GM12892 (cell line): ENCODE results near the gene KCTD17.

Experiments
- DNase-seq: peaks from one replicate; pipeline ENCODE4 v3.0.0; 2011; ENCODE audit not compliant: insufficient read length
- FAIRE-seq: peaks from 2 replicates; lab custom pipeline; 2011; peaks lifted over from hg19 to GRCh38; lab: Jason Lieb, UNC
- POLR2A ChIP-seq: IDR thresholded peaks from 2 replicates; pipeline ENCODE4 v1.6.1; 2011; ENCODE audit warnings: low read depth, low read length, control low read depth
- POLR2AphosphoS5 ChIP-seq: IDR thresholded peaks from 2 replicates; pipeline ENCODE4 v1.6.1; 2011; ENCODE audit warnings: low read depth, low read length, control low read depth
- TAF1 ChIP-seq: IDR thresholded peaks from 2 replicates; pipeline ENCODE4 v1.6.1; 2011; ENCODE audit warnings: low read depth, mild to moderate bottlenecking, control low read depth, low read length, borderline replicate concordance

The KCTD17 gene

GRCh38 chr22:37109242-37109917 lies 57.8 kb downstream of the KCTD17 start, which contains the start of gene TMPRSS6:
TSS of gene TMPRSS6 (minus strand) at chr22:37109713. CDS start at chr22:37103417, 6,296 bp downstream.
- FAIRE-seq, result no peak
- DNase-seq, result no peak
- TF ChIP-seq TAF1 (no peak), POLR2AphosphoS5 (no peak), POLR2A (no peak)

GRCh38 chr22:37111156-37111717 lies 59.7 kb downstream of the KCTD17 start:
- DNase-seq (no peak), FAIRE-seq (no peak)
- TF ChIP-seq POLR2AphosphoS5 (no peak), POLR2A (no peak), TAF1 (no peak)

DNA sequence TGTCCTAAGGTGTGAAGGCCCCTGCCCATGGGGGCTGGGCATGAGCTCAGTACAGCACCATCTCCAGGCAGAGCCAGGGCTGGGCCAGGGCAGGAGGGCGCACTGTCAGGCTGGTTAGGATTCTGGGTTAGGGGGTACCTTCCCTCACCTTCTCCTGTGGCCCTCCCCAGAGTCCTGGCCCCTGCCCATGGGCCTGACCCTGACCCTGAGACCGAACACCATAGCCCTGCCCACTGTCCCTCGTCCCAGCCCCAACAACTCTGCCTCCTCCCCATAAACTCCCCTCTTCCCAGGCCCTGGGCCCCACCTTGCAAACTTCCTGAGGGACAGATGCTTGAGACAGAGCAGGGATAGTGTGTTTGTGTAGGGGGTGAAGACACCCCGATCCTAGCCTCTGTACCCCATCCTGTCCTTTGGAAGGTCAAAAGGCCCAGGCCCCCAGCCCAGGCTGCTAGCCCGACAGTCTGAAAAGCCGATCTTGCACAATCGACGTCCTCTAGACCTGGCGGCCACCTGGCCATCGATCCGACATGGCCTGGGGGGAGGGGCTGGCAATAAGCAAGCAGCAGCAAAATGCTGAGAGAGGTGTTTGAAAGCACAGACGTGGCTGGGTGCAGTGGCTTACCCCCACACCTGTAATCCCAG lies 60.7 kb downstream of the KCTD17 start:
- DNase-seq (no peak), FAIRE-seq (no peak)
- no peak for TF ChIP-seq POLR2A
- no peak for TF ChIP-seq POLR2AphosphoS5
- no peak for TF ChIP-seq TAF1
